D721Med (cell line): Measurements from ENCODE around the gene OOSP4A.
A peak's percentile ranks its signal among the peaks of the same experiment; 100 is the strongest.

Source experiments
- DNase-seq: peaks from one replicate; pipeline ENCODE4 v3.0.0; 2011; ENCODE audit warnings: low spot score; ENCODE audit not compliant: insufficient read length
- FAIRE-seq: peaks from 2 replicates; lab custom pipeline; 2011; peaks lifted over from hg19 to GRCh38; lab: Jason Lieb, UNC
- CTCF ChIP-seq: IDR thresholded peaks from 2 replicates; pipeline ENCODE4 v1.5.1; 2012; ENCODE audit warnings: mild to moderate bottlenecking, control low read depth; ENCODE audit not compliant: insufficient read depth; ENCODE audit errors: missing control alignments

The OOSP4A gene

GRCh38 chr11:59963733-59964132 lies at the start of gene OOSP4A:
Gene OOSP4A, plus strand, starts transcription at chr11:59964033. Its CDS starts 0 bp downstream, at chr11:59964033.
- DNase-seq (no peak), FAIRE-seq (no peak)
- TF ChIP-seq CTCF, result no peak

- FAIRE-seq (no peak), DNase-seq (no peak)
- TF ChIP-seq CTCF, result no peak
Observed at GRCh38 chr11:59918480-59918879, 45.4 kb upstream of the OOSP4A start.

GRCh38 chr11:59918987-59919589 lies 44.7 kb upstream of the OOSP4A start:
- TF ChIP-seq CTCF, result peak; percentile 62
- FAIRE-seq (no peak), DNase-seq (peak; percentile 27)

- DNase-seq (no peak), FAIRE-seq (no peak)
- no peak for TF ChIP-seq CTCF
Observed at GRCh38 chr11:59923813-59924212, 40.0 kb upstream of the OOSP4A start.

GRCh38 chr11:59931688-59932087 lies 32.1 kb upstream of the OOSP4A start:
- TF ChIP-seq CTCF, result no peak
- FAIRE-seq, result no peak
- no peak for DNase-seq

GRCh38 chr11:59938132-59938531 lies 25.7 kb upstream of the OOSP4A start, which contains the start of gene OOSP1:
Gene OOSP1, plus strand, starts transcription at chr11:59938432. Its CDS starts 23 bp downstream, at chr11:59938455.
- FAIRE-seq (no peak), DNase-seq (no peak)
- no peak for TF ChIP-seq CTCF

GRCh38 chr11:59938718-59939117 lies 25.1 kb upstream of the OOSP4A start:
- DNase-seq, result no peak
- TF ChIP-seq CTCF, result no peak
- no peak for FAIRE-seq
